Measurements from ENCODE around the gene ADGRF3.

DNA sequence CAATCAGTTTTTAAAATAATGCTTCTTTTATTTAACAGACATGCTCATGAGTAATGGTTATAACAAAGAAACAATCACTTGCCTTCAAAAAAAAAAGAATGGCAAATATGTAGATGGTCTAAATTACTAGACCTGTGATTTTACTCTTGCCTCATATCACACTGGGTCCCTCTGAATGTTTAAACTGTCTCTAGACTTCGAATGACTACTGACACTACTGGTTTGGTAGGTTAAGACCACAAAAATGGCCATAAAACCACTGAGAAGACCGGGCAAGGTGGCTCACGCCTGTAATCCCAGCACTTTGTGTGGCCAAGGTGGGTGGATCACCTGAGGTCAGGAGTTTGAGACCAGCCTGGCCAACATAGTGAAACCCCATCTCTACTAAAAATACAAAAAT, 5.8 kb downstream of the ADGRF3 start:
- no peak for TF ChIP-seq CTCF (IDR thresholded peaks at IDR 0.05)
- no peak for TF ChIP-seq POLR2A (IDR thresholded peaks at IDR 0.05)

Measured in ovary (tissue), 3 donors.